CD4-positive, alpha-beta T cell (primary cell): ENCODE results near the gene COG8. TPM values are rescaled to one million over a fixed set of nuclear protein-coding genes. Genes with fewer than 3 reads are reported as not detected.
A peak's percentile ranks its signal among the peaks of the same experiment; 100 is the strongest.

Experiments used
- ATAC-seq: fragments of 200-7000 bp; cut with Tn5 transposase; one replicate; pipeline ENCODE4 v1.10.0; 2022; ENCODE audit warnings: mild to moderate bottlenecking; ENCODE audit not compliant: poor library complexity
- CTCF ChIA-PET: fragments of 350-600 bp; sonication (Branson Sonifier 250); formaldehyde crosslinking; loops from one replicate; lab custom pipeline; 2021; ENCODE audit warnings: antibody characterized with exemption, inconsistent platforms; lab: Charles Lee
- POLR2A ChIA-PET: fragments of 350-600 bp; sonication (Branson Sonifier 250); formaldehyde crosslinking; loops from one replicate; lab custom pipeline; 2021; ENCODE audit warnings: antibody characterized with exemption, inconsistent platforms; lab: Charles Lee
- DNase-seq, 14 experiments: peaks; one replicate each; pipeline ENCODE4 v3.0.0-alpha.2; 2013 to 2020; ENCODE audit warnings: mixed read lengths in 2 of 14
- H3K27ac ChIP-seq, 2 donors: one replicate each; pipeline versions ENCODE4 v1.5.1 to v1.7.0; 2013; ENCODE audit warnings: low read length in 2 of 2, low read depth in 1 of 2, mild to moderate bottlenecking in 1 of 2
- H3K27me3 ChIP-seq, 2 experiments: 1 replicate in 1 of 2; 2 replicates in 1 of 2; pipeline versions ENCODE4 v1.6.1 to v1.7.0; 2013; ENCODE audit warnings: low read length in 2 of 2, control low read depth in 1 of 2, mild to moderate bottlenecking in 1 of 2, moderate library complexity in 1 of 2; ENCODE audit not compliant: insufficient read depth in 2 of 2, control insufficient read depth in 1 of 2
- H3K36me3 ChIP-seq: one replicate; pipeline ENCODE4 v1.6.1; 2013; ENCODE audit warnings: low read length, control low read depth; ENCODE audit not compliant: insufficient read depth
- H3K4me1 ChIP-seq: one replicate; pipeline ENCODE4 v1.6.1; 2013; ENCODE audit warnings: low read length, control low read depth; ENCODE audit not compliant: insufficient read depth
- H3K4me3 ChIP-seq: one replicate; pipeline ENCODE4 v1.5.1; 2013; ENCODE audit warnings: mild to moderate bottlenecking, low read length, moderate library complexity
- H3K9me3 ChIP-seq, 2 experiments: 1 replicate in 1 of 2; 2 replicates in 1 of 2; pipeline versions ENCODE4 v1.6.1 to v1.7.0; 2013; ENCODE audit warnings: low read length in 2 of 2, mild to moderate bottlenecking in 2 of 2, control low read depth in 1 of 2, moderate library complexity in 1 of 2; ENCODE audit not compliant: control insufficient read depth in 1 of 2, insufficient read depth in 1 of 2
- H3K27ac Mint-ChIP-seq: one replicate; pipeline ENCODE4 v1.8.0; 2020; ENCODE audit warnings: mixed read lengths
- H3K27me3 Mint-ChIP-seq: one replicate; pipeline ENCODE4 v1.8.0; 2021; ENCODE audit warnings: mixed read lengths
- H3K36me3 Mint-ChIP-seq: one replicate; pipeline ENCODE4 v1.8.0; 2021; ENCODE audit warnings: low read depth, mixed read lengths
- H3K4me1 Mint-ChIP-seq: one replicate; pipeline ENCODE4 v1.8.0; 2021; ENCODE audit warnings: low read depth, mixed read lengths
- H3K4me3 Mint-ChIP-seq: one replicate; pipeline ENCODE4 v1.8.0; 2020; ENCODE audit warnings: mild to moderate bottlenecking, mixed read lengths
- H3K9me3 Mint-ChIP-seq: one replicate; pipeline ENCODE4 v1.8.0; 2020; ENCODE audit warnings: mixed read lengths
- intact Hi-C, 2 experiments: fragments of 100-400 bp; cut with DNase I in 1 of 2; cut with micrococcal nuclease in 1 of 2; formaldehyde crosslinking; loops; one replicate each; pipeline versions ENCODE4 v1.15.1 to v1.9.0; 2023 to 2025; cut with DNase I, micrococcal nuclease
- polyA plus RNA-seq, 2 donors: library from polyadenylated mRNA; unstranded; fragments of 120-200 nt; gene quantifications; one replicate each; pipeline ENCODE4 v1.2.1, GENCODE V29; 2013
- total RNA-seq, 174 experiments: library from RNA in 2 of 174; stranded (reverse) in 2 of 174; gene quantifications; one replicate each; pipeline ENCODE4 v1.2.3 and lab custom pipeline; 2021 to 2026
- TF ChIP-seq, protein P1 (sequence below): fragments of 200-600 bp; IDR thresholded peaks from one replicate; pipeline ENCODE4 v1.8.0; 2022; ENCODE audit warnings: antibody characterized with exemption, mild to moderate bottlenecking

COG8 gene, protein sequence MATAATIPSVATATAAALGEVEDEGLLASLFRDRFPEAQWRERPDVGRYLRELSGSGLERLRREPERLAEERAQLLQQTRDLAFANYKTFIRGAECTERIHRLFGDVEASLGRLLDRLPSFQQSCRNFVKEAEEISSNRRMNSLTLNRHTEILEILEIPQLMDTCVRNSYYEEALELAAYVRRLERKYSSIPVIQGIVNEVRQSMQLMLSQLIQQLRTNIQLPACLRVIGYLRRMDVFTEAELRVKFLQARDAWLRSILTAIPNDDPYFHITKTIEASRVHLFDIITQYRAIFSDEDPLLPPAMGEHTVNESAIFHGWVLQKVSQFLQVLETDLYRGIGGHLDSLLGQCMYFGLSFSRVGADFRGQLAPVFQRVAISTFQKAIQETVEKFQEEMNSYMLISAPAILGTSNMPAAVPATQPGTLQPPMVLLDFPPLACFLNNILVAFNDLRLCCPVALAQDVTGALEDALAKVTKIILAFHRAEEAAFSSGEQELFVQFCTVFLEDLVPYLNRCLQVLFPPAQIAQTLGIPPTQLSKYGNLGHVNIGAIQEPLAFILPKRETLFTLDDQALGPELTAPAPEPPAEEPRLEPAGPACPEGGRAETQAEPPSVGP
- total RNA-seq (10 to 100 TPM; 18.4 to 19.3 TPM), total RNA-seq (lab: John Stamatoyannopoulos, UW) (10.3 to 49.4 (median 30.3) reads per million in 172 experiments)
- 21.4 TPM for polyA plus RNA-seq (2013, experiment 1 of 2)
- 22.9 TPM for polyA plus RNA-seq (2013, experiment 2 of 2)

DNA sequence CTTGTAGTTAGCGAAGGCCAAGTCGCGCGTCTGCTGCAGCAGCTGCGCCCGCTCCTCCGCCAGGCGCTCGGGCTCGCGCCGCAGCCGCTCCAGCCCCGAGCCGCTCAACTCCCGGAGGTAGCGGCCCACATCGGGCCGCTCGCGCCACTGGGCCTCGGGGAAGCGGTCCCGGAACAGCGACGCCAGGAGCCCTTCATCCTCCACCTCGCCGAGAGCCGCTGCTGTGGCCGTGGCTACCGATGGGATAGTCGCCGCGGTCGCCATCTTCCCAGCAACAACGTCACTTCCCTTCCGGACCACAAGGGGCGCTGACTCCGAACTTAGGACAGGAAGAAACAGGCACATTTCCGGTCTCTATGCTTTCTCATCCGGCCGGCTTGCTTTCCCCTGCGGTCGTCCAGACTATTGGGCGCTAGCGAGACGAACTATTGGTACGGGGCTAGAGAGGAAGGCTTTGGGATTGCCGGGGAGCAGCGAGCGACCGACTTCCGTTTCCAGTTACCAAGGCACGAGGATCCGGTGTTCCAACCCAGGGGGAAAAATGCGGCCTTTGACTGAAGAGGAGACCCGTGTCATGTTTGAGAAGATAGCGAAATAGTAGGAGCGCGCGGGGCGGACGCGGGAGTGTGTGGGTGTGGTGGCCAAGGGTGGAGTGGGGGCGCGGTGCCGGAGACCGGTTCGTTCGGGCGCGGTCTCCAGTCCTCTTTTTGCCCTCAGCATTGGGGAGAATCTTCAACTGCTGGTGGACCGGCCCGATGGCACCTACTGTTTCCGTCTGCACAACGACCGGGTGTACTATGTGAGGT, at the start of gene COG8, which contains the start of gene NIP7:
Gene COG8 (minus strand): TSS at position 276 of the 806 bp plus-strand sequence. CDS start 12 bp downstream, at position 264.
Gene NIP7 (plus strand): TSS at position 484 of the 806 bp plus-strand sequence. CDS start 58 bp downstream, at position 542.
- peaks cover 31% of the 10 kb centered on the region for H3K4me1 ChIP-seq
- Mint-ChIP-seq H3K9me3 (no peaks in the 10 kb centered on the region), H3K4me1 (peaks cover 61% of the 10 kb centered on the region), H3K27me3 (no peaks in the 10 kb centered on the region), H3K36me3 (peaks cover 60% of the 10 kb centered on the region), H3K4me3 (peak within 1 kb of the TSS; percentile 96), H3K27ac (peak within 1 kb of the TSS; percentile 90)
- no peaks in the 10 kb centered on the region for H3K9me3 ChIP-seq
- peaks cover 55% of the 10 kb centered on the region for H3K36me3 ChIP-seq
- DNase-seq (peak; percentile 84 to 96 (median 89)), ATAC-seq (peak; percentile 89)
- H3K27ac ChIP-seq: peak within 1 kb of the TSS; percentile 79 to 80
- ChIA-PET POLR2A (interaction anchor here (0.7 to 3.3 kb wide), 9 partner anchors 11 to 415 kb away, joined by 3 to 70 read pairs (median 4); partner anchors contain the start of genes PDF and SNTB2), CTCF (interaction anchor here (0.6 to 1.3 kb wide), 5 partner anchors 9 to 103 kb away, joined by 3 to 6 read pairs (median 3); partner anchors contain the start of gene PDF)
- intact Hi-C loops: loop anchor here (1.0 to 10.0 kb wide), 7 partner anchors 9 to 1185 kb away; partner anchors contain the start of genes PDF (in 2 of the 2), VPS4A (in 2 of the 2), CHTF8 (in 1 of the 2) and COG4 (in 1 of the 2)
- H3K4me3 ChIP-seq: peak within 1 kb of the TSS; percentile 63
- no peaks in the 10 kb centered on the region for H3K27me3 ChIP-seq
- TF ChIP-seq, protein P1, sequence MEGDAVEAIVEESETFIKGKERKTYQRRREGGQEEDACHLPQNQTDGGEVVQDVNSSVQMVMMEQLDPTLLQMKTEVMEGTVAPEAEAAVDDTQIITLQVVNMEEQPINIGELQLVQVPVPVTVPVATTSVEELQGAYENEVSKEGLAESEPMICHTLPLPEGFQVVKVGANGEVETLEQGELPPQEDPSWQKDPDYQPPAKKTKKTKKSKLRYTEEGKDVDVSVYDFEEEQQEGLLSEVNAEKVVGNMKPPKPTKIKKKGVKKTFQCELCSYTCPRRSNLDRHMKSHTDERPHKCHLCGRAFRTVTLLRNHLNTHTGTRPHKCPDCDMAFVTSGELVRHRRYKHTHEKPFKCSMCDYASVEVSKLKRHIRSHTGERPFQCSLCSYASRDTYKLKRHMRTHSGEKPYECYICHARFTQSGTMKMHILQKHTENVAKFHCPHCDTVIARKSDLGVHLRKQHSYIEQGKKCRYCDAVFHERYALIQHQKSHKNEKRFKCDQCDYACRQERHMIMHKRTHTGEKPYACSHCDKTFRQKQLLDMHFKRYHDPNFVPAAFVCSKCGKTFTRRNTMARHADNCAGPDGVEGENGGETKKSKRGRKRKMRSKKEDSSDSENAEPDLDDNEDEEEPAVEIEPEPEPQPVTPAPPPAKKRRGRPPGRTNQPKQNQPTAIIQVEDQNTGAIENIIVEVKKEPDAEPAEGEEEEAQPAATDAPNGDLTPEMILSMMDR: peak; percentile 82

DNA sequence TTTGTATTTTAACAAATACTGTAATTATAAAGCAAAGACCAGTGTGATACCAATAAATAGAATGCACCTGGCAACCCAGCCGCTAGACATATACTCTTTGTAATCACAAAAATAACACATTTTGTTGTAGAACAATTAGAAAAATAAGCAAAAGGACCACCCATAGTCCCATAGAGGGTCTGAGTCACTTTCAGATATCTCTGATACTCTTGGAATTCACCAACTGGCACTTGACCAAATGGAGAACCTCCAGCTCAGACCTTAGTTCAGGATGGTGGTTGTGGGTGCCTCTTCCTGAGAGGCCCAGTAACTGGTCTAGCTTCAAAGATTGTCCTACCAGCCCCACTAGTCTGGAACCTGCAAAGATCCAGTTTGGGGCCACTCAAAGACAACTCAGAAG, 47.2 kb upstream of the COG8 start:
- H3K4me1 ChIP-seq: peaks cover 20% of the 10 kb centered on the region
- ChIA-PET POLR2A (interaction anchor here (0.6 to 2.1 kb wide), 6 partner anchors 8 to 375 kb away, joined by 3 to 7 read pairs (median 4); partner anchors contain the start of genes PDF and WWP2), CTCF (interaction anchor here (1.6 kb wide), 1 partner anchor 9 kb away, joined by 5 read pairs; no protein-coding TSS in a partner anchor)
- no peaks in the 10 kb centered on the region for H3K27me3 ChIP-seq
- Mint-ChIP-seq H3K4me1 (peaks cover 34% of the 10 kb centered on the region), H3K9me3 (no peaks in the 10 kb centered on the region), H3K4me3 (peak overlapping the region; percentile 90), H3K27ac (peak overlapping the region; percentile 95), H3K27me3 (no peaks in the 10 kb centered on the region), H3K36me3 (peaks cover 38% of the 10 kb centered on the region)
- no peak overlapping the region for H3K4me3 ChIP-seq
- DNase-seq: no peak
- no peak for ATAC-seq
- H3K27ac ChIP-seq: no peak overlapping the region
- TF ChIP-seq, protein P1: no peak
- intact Hi-C loops: loop anchor here (2.0 to 10.0 kb wide), 3 partner anchors 38 to 544 kb away; partner anchors contain the start of genes COG8 (in 1 of the 2), CYB5B (in 1 of the 2), NIP7 (in 1 of the 2) and PDF (in 1 of the 2)
- no peaks in the 10 kb centered on the region for H3K9me3 ChIP-seq
- H3K36me3 ChIP-seq: peaks cover 30% of the 10 kb centered on the region
